RWPE2 (cell line): Measurements from ENCODE around the gene ACADVL.

Experiments
- ATAC-seq: fragments of 200-7000 bp; cut with Tn5 transposase; 3 replicates; pipeline ENCODE4 v1.9.1; 2021; ENCODE audit warnings: low read depth
- DNase-seq: peaks from one replicate; pipeline ENCODE4 v3.0.0-alpha.2; 2020; ENCODE audit warnings: low spot score
- H3K27ac ChIP-seq: fragments of 450-650 bp; 2 replicates; pipeline ENCODE4 v1.5.1; 2017; ENCODE audit warnings: mild to moderate bottlenecking; ENCODE audit not compliant: poor library complexity, severe bottlenecking
- H3K27me3 ChIP-seq: fragments of 250-450 bp; sonication (Bioruptor Pico); 2 replicates; pipeline ENCODE4 v1.5.1; 2021; ENCODE audit warnings: mild to moderate bottlenecking, moderate library complexity; ENCODE audit not compliant: insufficient read depth, poor library complexity, severe bottlenecking
- H3K36me3 ChIP-seq: fragments of 250-450 bp; sonication (Bioruptor Pico); 2 replicates; pipeline ENCODE4 v1.5.1; 2020; ENCODE audit warnings: low read depth, mild to moderate bottlenecking, moderate library complexity
- H3K4me1 ChIP-seq: fragments of 250-450 bp; sonication (Bioruptor Pico); 2 replicates; pipeline ENCODE4 v1.5.1; 2021; ENCODE audit warnings: mild to moderate bottlenecking, moderate library complexity; ENCODE audit not compliant: insufficient read depth, poor library complexity, severe bottlenecking
- H3K4me3 ChIP-seq: fragments of 250-450 bp; sonication (Bioruptor Pico); 2 replicates; pipeline ENCODE4 v1.5.1; 2021; ENCODE audit warnings: mild to moderate bottlenecking, moderate library complexity; ENCODE audit not compliant: severe bottlenecking
- H3K9me3 ChIP-seq: fragments of 250-450 bp; sonication (Bioruptor Pico); 2 replicates; pipeline ENCODE4 v1.5.1; 2021; ENCODE audit warnings: mild to moderate bottlenecking, moderate library complexity; ENCODE audit not compliant: severe bottlenecking
- CTCF ChIP-seq: fragments of 450-650 bp; IDR thresholded peaks from one replicate; pipeline ENCODE4 v1.5.1; 2017; ENCODE audit warnings: mild to moderate bottlenecking, moderate library complexity; ENCODE audit not compliant: poor library complexity, severe bottlenecking

The ACADVL gene

GRCh38 chr17:7222972-7223292, 3.2 kb downstream of the ACADVL start:
- Histone ChIP-seq H3K4me1 (peaks cover 5% of the 10 kb centered on the region), H3K36me3 (peaks cover 59% of the 10 kb centered on the region), H3K4me3 (no peak overlapping the region), H3K9me3 (no peaks in the 10 kb centered on the region), H3K27ac (no peak overlapping the region), H3K27me3 (no peaks in the 10 kb centered on the region)
- no peak for ATAC-seq
- TF ChIP-seq CTCF: no peak
- no peak for DNase-seq

- Histone ChIP-seq H3K9me3 (no peaks in the 10 kb centered on the region), H3K27me3 (no peaks in the 10 kb centered on the region), H3K36me3 (peaks cover 63% of the 10 kb centered on the region), H3K4me3 (no peak overlapping the region), H3K27ac (no peak overlapping the region), H3K4me1 (peaks cover 8% of the 10 kb centered on the region)
- ATAC-seq: no peak
- TF ChIP-seq CTCF: no peak
- no peak for DNase-seq
These were observed 3.6 kb downstream of the ACADVL start for GRCh38 chr17:7223375-7223774.

DNA sequence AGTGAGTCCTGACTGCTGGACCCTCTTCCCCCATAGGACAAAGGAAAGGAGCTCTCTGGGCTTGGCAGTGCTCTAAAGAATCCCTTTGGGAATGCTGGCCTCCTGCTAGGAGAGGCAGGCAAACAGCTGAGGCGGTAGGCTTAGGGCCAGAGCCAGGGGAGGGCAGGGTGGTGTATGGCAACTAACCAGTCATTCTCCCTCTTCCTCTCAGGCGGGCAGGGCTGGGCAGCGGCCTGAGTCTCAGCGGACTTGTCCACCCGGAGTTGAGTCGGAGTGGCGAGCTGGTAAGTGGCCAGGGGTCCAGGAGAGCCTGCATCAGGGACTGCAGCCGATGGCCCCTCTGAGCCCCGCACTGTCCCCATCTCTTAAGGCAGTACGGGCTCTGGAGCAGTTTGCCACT, 4.4 kb downstream of the ACADVL start:
- no peak for ATAC-seq
- Histone ChIP-seq H3K36me3 (peaks cover 71% of the 10 kb centered on the region), H3K27me3 (no peaks in the 10 kb centered on the region), H3K4me1 (peaks cover 9% of the 10 kb centered on the region), H3K9me3 (no peaks in the 10 kb centered on the region), H3K4me3 (no peak overlapping the region), H3K27ac (no peak overlapping the region)
- DNase-seq: no peak
- no peak for TF ChIP-seq CTCF

DNA sequence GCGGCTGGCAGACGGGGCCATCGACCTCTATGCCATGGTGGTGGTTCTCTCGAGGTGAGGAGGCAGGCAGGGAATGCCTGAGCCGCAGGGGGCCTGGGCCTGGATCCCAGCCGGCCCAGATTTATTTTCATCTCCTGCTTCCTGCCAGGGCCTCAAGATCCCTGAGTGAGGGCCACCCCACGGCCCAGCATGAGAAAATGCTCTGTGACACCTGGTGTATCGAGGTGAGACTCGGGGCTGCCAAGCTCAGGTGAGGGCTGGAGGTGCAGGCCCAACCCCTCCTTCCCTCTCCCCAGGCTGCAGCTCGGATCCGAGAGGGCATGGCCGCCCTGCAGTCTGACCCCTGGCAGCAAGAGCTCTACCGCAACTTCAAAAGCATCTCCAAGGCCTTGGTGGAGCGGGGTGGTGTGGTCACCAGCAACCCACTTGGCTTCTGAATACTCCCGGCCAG, 4.9 kb downstream of the ACADVL start:
- ATAC-seq: no peak
- no peaks in the 10 kb centered on the region for H3K9me3 ChIP-seq
- TF ChIP-seq CTCF: no peak
- no peaks in the 10 kb centered on the region for H3K27me3 ChIP-seq
- DNase-seq: no peak
- peaks cover 76% of the 10 kb centered on the region for H3K36me3 ChIP-seq
- H3K27ac ChIP-seq: no peak overlapping the region
- peaks cover 9% of the 10 kb centered on the region for H3K4me1 ChIP-seq
- no peak overlapping the region for H3K4me3 ChIP-seq

DNA sequence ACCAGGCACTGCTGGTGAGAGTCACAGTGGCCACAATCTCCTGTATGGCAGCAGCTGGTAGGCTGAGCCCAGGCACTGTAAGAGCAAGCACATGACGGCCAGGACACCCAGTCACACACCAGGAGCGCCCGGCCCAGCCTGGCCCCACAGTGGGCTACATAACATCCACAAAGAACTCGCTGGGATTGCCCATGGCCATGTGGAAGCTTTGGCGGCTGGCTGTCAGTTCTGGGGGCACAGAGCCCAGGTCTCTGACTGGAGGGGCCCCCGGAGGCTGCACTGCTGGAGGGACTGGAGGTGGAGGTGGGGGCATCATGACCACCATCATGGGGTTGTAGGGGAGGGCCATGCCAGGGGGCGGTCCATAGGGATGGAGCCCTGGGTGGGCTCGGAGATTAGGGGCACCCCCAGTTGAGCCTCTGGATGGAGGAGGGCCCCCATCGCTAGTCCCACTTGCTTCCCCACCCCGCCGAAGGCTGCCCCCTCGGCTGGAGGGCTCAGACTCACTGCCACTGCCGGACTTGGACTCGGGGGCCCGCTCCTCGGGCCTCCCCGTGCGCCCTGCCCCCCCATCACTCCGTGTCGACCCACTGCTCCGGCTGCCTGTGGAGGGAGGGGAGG, 6.1 kb downstream of the ACADVL start:
- Histone ChIP-seq H3K9me3 (no peaks in the 10 kb centered on the region), H3K27me3 (no peaks in the 10 kb centered on the region), H3K27ac (no peak overlapping the region), H3K4me1 (peaks cover 9% of the 10 kb centered on the region), H3K36me3 (peaks cover 86% of the 10 kb centered on the region), H3K4me3 (no peak overlapping the region)
- no peak for TF ChIP-seq CTCF
- DNase-seq (no peak), ATAC-seq (no peak)
